Uterus (tissue), 4 donors: Measurements from ENCODE around the gene CCNB2. TPM values are rescaled to one million over a fixed set of nuclear protein-coding genes. Genes with fewer than 3 reads are reported as not detected.

Experiments used
- DNase-seq, 2 donors: peaks; one replicate each; pipeline ENCODE4 v3.0.0-alpha.2; 2019 to 2020
- H3K27ac ChIP-seq, 2 donors: fragments of 200-600 bp; sonication (generic); 1 replicate in 1 of 2; 2 replicates in 1 of 2; pipeline ENCODE4 v1.5.1; 2016 to 2018
- H3K27me3 ChIP-seq, 2 donors: fragments of 200-600 bp; sonication (generic); one replicate each; pipeline ENCODE4 v1.5.1; 2018 to 2019; ENCODE audit warnings: control low read depth in 1 of 2
- H3K36me3 ChIP-seq, 2 donors: fragments of 200-600 bp; sonication (generic); one replicate each; pipeline ENCODE4 v1.5.1; 2019; ENCODE audit warnings: control low read depth in 1 of 2
- H3K4me1 ChIP-seq, 2 donors: fragments of 200-600 bp; sonication (generic); one replicate each; pipeline ENCODE4 v1.5.1; 2018 to 2019; ENCODE audit warnings: control low read depth in 1 of 2
- H3K4me3 ChIP-seq, 2 donors: fragments of 200-600 bp; sonication (generic); 1 replicate in 1 of 2; 2 replicates in 1 of 2; pipeline ENCODE4 v1.5.1; 2018 to 2019; ENCODE audit warnings: mild to moderate bottlenecking in 1 of 2
- H3K9me3 ChIP-seq, 2 donors: fragments of 200-600 bp; sonication (generic); one replicate each; pipeline ENCODE4 v1.5.1; 2019; ENCODE audit warnings: control low read depth in 1 of 2
- CTCF ChIP-seq, 4 experiments: fragments of 200-600 bp in 2 of 4; fragments of 450-650 bp in 2 of 4; sonication (generic) in 2 of 4; IDR thresholded peaks; one replicate each; pipeline ENCODE4 v1.5.1; 2016 to 2019; ENCODE audit warnings: antibody characterized with exemption in 4 of 4, mild to moderate bottlenecking in 2 of 4, moderate library complexity in 1 of 4
- POLR2A ChIP-seq, 2 donors: fragments of 450-650 bp; IDR thresholded peaks; one replicate each; pipeline ENCODE4 v1.6.1; 2016; ENCODE audit warnings: antibody characterized with exemption in 2 of 2, mild to moderate bottlenecking in 1 of 2, moderate library complexity in 1 of 2
- intact Hi-C: fragments of 100-400 bp; cut with DNase I; formaldehyde crosslinking; loops from one replicate; pipeline ENCODE4 v1.15.1; 2023; ENCODE audit warnings: low total_unique reads
- total RNA-seq, 4 donors: library from RNA; depleted of rRNA in 3 of 4; stranded (reverse); fragments of >200 nt in 3 of 4; gene quantifications; one replicate each; pipeline versions ENCODE4 v1.1.0 to v1.2.4, GENCODE V29; 2014 to 2023
- donor health status: DM: yes; HTN: yes; CAD: no.

CCNB2 gene
- total RNA-seq, 4 donors from 2014 or later, result 1.5 to 21.8 TPM; not detected in 2

- peak in 1 of 2 donors; percentile 41 for DNase-seq
- no peaks in the 10 kb centered on the region for H3K36me3 ChIP-seq
- peak overlapping the region; percentile 83 to 86 for H3K27ac ChIP-seq
- H3K9me3 ChIP-seq, result no peaks in the 10 kb centered on the region
- intact Hi-C loops, result no loop called here
- H3K27me3 ChIP-seq, result no peaks in the 10 kb centered on the region
- H3K4me3 ChIP-seq, result no peak overlapping the region
- H3K4me1 ChIP-seq, result peaks cover 0 to 1% of the 10 kb centered on the region in 2 donors
- no peak for TF ChIP-seq POLR2A (IDR thresholded peaks at IDR 0.05)
- no peak for TF ChIP-seq CTCF (IDR thresholded peaks at IDR 0.05)
These were observed 65.5 kb downstream of the CCNB2 start for GRCh38 chr15:59170295-59171066.

GRCh38 chr15:59171067-59171397, 66.1 kb downstream of the CCNB2 start:
- TF ChIP-seq CTCF (IDR thresholded peaks at IDR 0.05) (no peak), POLR2A (IDR thresholded peaks at IDR 0.05) (no peak)
- H3K27me3 ChIP-seq, result no peaks in the 10 kb centered on the region
- H3K4me1 ChIP-seq, result peaks cover 0 to 3% of the 10 kb centered on the region in 2 donors
- no peak for DNase-seq
- H3K9me3 ChIP-seq, result no peaks in the 10 kb centered on the region
- no peak overlapping the region for H3K4me3 ChIP-seq
- intact Hi-C loops, result no loop called here
- H3K27ac ChIP-seq, result peak overlapping the region; percentile 83 to 86
- H3K36me3 ChIP-seq, result no peaks in the 10 kb centered on the region

GRCh38 chr15:59172289-59172901, 67.4 kb downstream of the CCNB2 start:
- intact Hi-C loops, result no loop called here
- no peaks in the 10 kb centered on the region for H3K27me3 ChIP-seq
- TF ChIP-seq CTCF (IDR thresholded peaks at IDR 0.05) (no peak), POLR2A (IDR thresholded peaks at IDR 0.05) (no peak)
- no peak overlapping the region for H3K4me3 ChIP-seq
- no peak overlapping the region for H3K27ac ChIP-seq
- DNase-seq, result no peak
- peaks cover 0 to 3% of the 10 kb centered on the region in 2 donors for H3K4me1 ChIP-seq
- no peaks in the 10 kb centered on the region for H3K9me3 ChIP-seq
- H3K36me3 ChIP-seq, result no peaks in the 10 kb centered on the region

- no peaks in the 10 kb centered on the region for H3K36me3 ChIP-seq
- H3K4me1 ChIP-seq, result peaks cover 0 to 3% of the 10 kb centered on the region in 2 donors
- no peak overlapping the region for H3K4me3 ChIP-seq
- no peaks in the 10 kb centered on the region for H3K9me3 ChIP-seq
- no peak for DNase-seq
- TF ChIP-seq CTCF (IDR thresholded peaks at IDR 0.05) (no peak), POLR2A (IDR thresholded peaks at IDR 0.05) (no peak)
- no peak overlapping the region for H3K27ac ChIP-seq
- H3K27me3 ChIP-seq, result no peaks in the 10 kb centered on the region
- intact Hi-C loops, result no loop called here
These were observed 68.2 kb downstream of the CCNB2 start for GRCh38 chr15:59173194-59173593.

- no peak for DNase-seq
- intact Hi-C loops, result no loop called here
- TF ChIP-seq POLR2A (IDR thresholded peaks at IDR 0.05) (no peak), CTCF (IDR thresholded peaks at IDR 0.05) (no peak)
- Histone ChIP-seq H3K36me3 (no peaks in the 10 kb centered on the region), H3K27me3 (no peaks in the 10 kb centered on the region), H3K27ac (peak overlapping the region; percentile 23 to 46), H3K4me1 (peaks cover 0 to 3% of the 10 kb centered on the region in 2 donors), H3K4me3 (no peak overlapping the region), H3K9me3 (no peaks in the 10 kb centered on the region)
These were observed 69.3 kb downstream of the CCNB2 start for GRCh38 chr15:59174151-59174834.
